NCI-H524 treated with DMSO at 0.1 percent for 48 hours (cell line): Measurements from ENCODE around the gene PPARD.

Experiments
- DNase-seq: peaks from one replicate; lab custom pipeline; 2025; lab: John Stamatoyannopoulos, UW

Gene PPARD

GRCh38 chr6:35441642-35442041 is 99.3 kb downstream of the PPARD start:
- no peak for DNase-seq

- no peak for DNase-seq
Measured at GRCh38 chr6:35442693-35443092, 100.3 kb downstream of the PPARD start.

- DNase-seq, result no peak
Measured at GRCh38 chr6:35443341-35444030, 101.1 kb downstream of the PPARD start.

GRCh38 chr6:35445691-35446090 is 103.3 kb downstream of the PPARD start:
- DNase-seq, result no peak

GRCh38 chr6:35448191-35448590 is 105.8 kb downstream of the PPARD start:
- DNase-seq, result no peak

GRCh38 chr6:35449287-35449881 is 107.0 kb downstream of the PPARD start:
- DNase-seq, result peak; percentile 23

GRCh38 chr6:35451354-35452182 is 109.2 kb downstream of the PPARD start:
- DNase-seq, result no peak

- DNase-seq, result peak; percentile 18
Measured at GRCh38 chr6:35452183-35453090, 110.1 kb downstream of the PPARD start, which contains the start of gene FANCE. Gene FANCE (plus strand): TSS chr6:35452338. CDS start chr6:35452546, 208 bp downstream.

GRCh38 chr6:35453236-35453635 is 110.9 kb downstream of the PPARD start:
- no peak for DNase-seq

- DNase-seq, result no peak
Measured at GRCh38 chr6:35454391-35455110, 112.2 kb downstream of the PPARD start.

GRCh38 chr6:35457907-35458306 is 115.5 kb downstream of the PPARD start:
- no peak for DNase-seq

- no peak for DNase-seq
Measured at GRCh38 chr6:35461270-35461669, 118.9 kb downstream of the PPARD start.

- DNase-seq, result no peak
Measured at GRCh38 chr6:35463292-35463691, 120.9 kb downstream of the PPARD start.

GRCh38 chr6:35465646-35466045 is 123.3 kb downstream of the PPARD start:
- no peak for DNase-seq

- DNase-seq, result peak; percentile 87
Measured at GRCh38 chr6:35468181-35468979, 126.0 kb downstream of the PPARD start, which contains the start of gene RPL10A. Gene RPL10A (plus strand): TSS chr6:35468401. CDS start chr6:35468435, 34 bp downstream.

- DNase-seq, result no peak
Measured at GRCh38 chr6:35468980-35469750, 126.8 kb downstream of the PPARD start.

GRCh38 chr6:35469751-35470662 is 127.6 kb downstream of the PPARD start:
- DNase-seq, result no peak

- DNase-seq, result no peak
Measured at GRCh38 chr6:35470663-35471120, 128.3 kb downstream of the PPARD start.
